Neural cell (in vitro differentiated cells): Measurements from ENCODE around the gene DNAJB8. TPM values are rescaled to one million over a fixed set of nuclear protein-coding genes. Genes with fewer than 3 reads are reported as not detected.

Experiments
- H2AFZ ChIP-seq: fragments of 200-600, 300-800 bp; sonication (generic), shearing (Covaris generic); 2 replicates; pipeline ENCODE4 v1.6.0; 2014; ENCODE audit warnings: low read depth, mild to moderate bottlenecking, antibody characterized with exemption, low read length, moderate library complexity
- H3F3A ChIP-seq: fragments of 200-600 bp; shearing (Covaris generic); 2 replicates; pipeline ENCODE4 v1.6.1; 2016; ENCODE audit warnings: mild to moderate bottlenecking, moderate library complexity, mixed read lengths, antibody characterized with exemption, low read length; ENCODE audit not compliant: insufficient read depth, poor library complexity, severe bottlenecking
- H3K27ac ChIP-seq: fragments of 200-600, 300-800 bp; sonication (generic), shearing (Covaris generic); 2 replicates; pipeline ENCODE4 v1.5.1; 2014; ENCODE audit warnings: mild to moderate bottlenecking, low read length, moderate library complexity
- H3K27me3 ChIP-seq: fragments of 300-800, 200-600 bp; sonication (generic), shearing (Covaris generic); 2 replicates; pipeline ENCODE4 v1.6.0; 2014; ENCODE audit warnings: mild to moderate bottlenecking, low read depth, low read length, moderate library complexity; ENCODE audit not compliant: insufficient read depth
- H3K36me3 ChIP-seq: fragments of 300-800, 200-600 bp; sonication (generic), shearing (Covaris generic); 2 replicates; pipeline ENCODE4 v1.5.1; 2014; ENCODE audit warnings: mild to moderate bottlenecking, antibody characterized with exemption, low read length, moderate library complexity; ENCODE audit not compliant: insufficient read depth
- H3K4me2 ChIP-seq: fragments of 300-800, 200-600 bp; sonication (generic), shearing (Covaris generic); 2 replicates; pipeline ENCODE4 v1.6.0; 2014; ENCODE audit warnings: mild to moderate bottlenecking, low read length
- H3K4me3 ChIP-seq: fragments of 300-800, 200-600 bp; sonication (generic), shearing (Covaris generic); 2 replicates; pipeline ENCODE4 v1.5.1; 2014; ENCODE audit warnings: mild to moderate bottlenecking, low read length, moderate library complexity
- H3K79me2 ChIP-seq: fragments of 200-600 bp; shearing (Covaris generic); replicated peaks from 2 replicates; pipeline ENCODE4 v1.6.0; 2014; ENCODE audit warnings: mild to moderate bottlenecking, low read length, moderate library complexity; ENCODE audit not compliant: insufficient read depth
- H3K9ac ChIP-seq: fragments of 300-800, 200-600 bp; sonication (generic), shearing (Covaris generic); 2 replicates; pipeline ENCODE4 v1.6.1; 2016; ENCODE audit warnings: mild to moderate bottlenecking, low read length, mixed read lengths
- H3K9me2 ChIP-seq: fragments of 200-600 bp; shearing (Covaris generic); 2 replicates; pipeline ENCODE4 v1.6.1; 2016; ENCODE audit warnings: mild to moderate bottlenecking, low read length, mixed read lengths; ENCODE audit not compliant: insufficient read depth
- H3K9me3 ChIP-seq: fragments of 200-600, 300-800 bp; sonication (generic), shearing (Covaris generic); 2 replicates; pipeline ENCODE4 v1.6.1; 2016; ENCODE audit warnings: mild to moderate bottlenecking, mixed run types, low read length, moderate library complexity, mixed read lengths
- H4K20me1 ChIP-seq: fragments of 200-600 bp; shearing (Covaris generic); 2 replicates; pipeline ENCODE4 v1.6.1; 2016; ENCODE audit warnings: mild to moderate bottlenecking, mixed run types; ENCODE audit not compliant: insufficient read depth
- EP300 ChIP-seq: fragments of 450-650 bp; conservative IDR thresholded peaks from 2 replicates; pipeline ENCODE4 v1.6.1; 2014; ENCODE audit warnings: antibody characterized with exemption, mild to moderate bottlenecking, moderate library complexity; ENCODE audit not compliant: poor library complexity, severe bottlenecking
- EZH2 ChIP-seq: fragments of 200-600, 300-800 bp; shearing (Covaris generic), sonication (generic); IDR thresholded peaks from 2 replicates; pipeline ENCODE4 v1.6.1; 2014; ENCODE audit warnings: antibody characterized with exemption, low read length, borderline replicate concordance, mild to moderate bottlenecking; ENCODE audit not compliant: insufficient read depth, poor library complexity, severe bottlenecking
- MXI1 ChIP-seq: fragments of 450-650 bp; conservative IDR thresholded peaks from 2 replicates; pipeline ENCODE4 v1.6.1; 2014; ENCODE audit warnings: antibody characterized with exemption, mild to moderate bottlenecking; ENCODE audit not compliant: poor library complexity, severe bottlenecking
- POLR2AphosphoS5 ChIP-seq: IDR thresholded peaks from 2 replicates; pipeline ENCODE4 v1.6.1; 2012
- RAD21 ChIP-seq: fragments of 450-650 bp; conservative IDR thresholded peaks from 2 replicates; pipeline ENCODE4 v1.6.1; 2014; ENCODE audit warnings: antibody characterized with exemption, mild to moderate bottlenecking, moderate library complexity
- SMC3 ChIP-seq: fragments of 450-650 bp; conservative IDR thresholded peaks from 2 replicates; pipeline ENCODE4 v1.6.1; 2014; ENCODE audit warnings: antibody characterized with exemption, mild to moderate bottlenecking, moderate library complexity; ENCODE audit not compliant: poor library complexity
- TAF1 ChIP-seq: IDR thresholded peaks from 2 replicates; pipeline ENCODE4 v1.6.1; 2012; ENCODE audit warnings: low read depth
- polyA plus RNA-seq: library from polyadenylated mRNA; depleted of rRNA; stranded (reverse); fragments of >200 nt; gene quantifications from 2 replicates; pipeline ENCODE4 v1.2.3, GENCODE V29; 2014
- TF ChIP-seq, protein P1 (sequence below): fragments of 450-650 bp; IDR thresholded peaks from 2 replicates; pipeline ENCODE4 v1.5.1; 2014; ENCODE audit warnings: antibody characterized with exemption, mild to moderate bottlenecking, moderate library complexity; ENCODE audit not compliant: poor library complexity, severe bottlenecking
- TF ChIP-seq, protein P2 (sequence below): IDR thresholded peaks from 2 replicates; pipeline ENCODE4 v1.6.1; 2012; ENCODE audit warnings: borderline replicate concordance

The DNAJB8 gene
- polyA plus RNA-seq, 1 donor from 2014 or later: not detected

DNA sequence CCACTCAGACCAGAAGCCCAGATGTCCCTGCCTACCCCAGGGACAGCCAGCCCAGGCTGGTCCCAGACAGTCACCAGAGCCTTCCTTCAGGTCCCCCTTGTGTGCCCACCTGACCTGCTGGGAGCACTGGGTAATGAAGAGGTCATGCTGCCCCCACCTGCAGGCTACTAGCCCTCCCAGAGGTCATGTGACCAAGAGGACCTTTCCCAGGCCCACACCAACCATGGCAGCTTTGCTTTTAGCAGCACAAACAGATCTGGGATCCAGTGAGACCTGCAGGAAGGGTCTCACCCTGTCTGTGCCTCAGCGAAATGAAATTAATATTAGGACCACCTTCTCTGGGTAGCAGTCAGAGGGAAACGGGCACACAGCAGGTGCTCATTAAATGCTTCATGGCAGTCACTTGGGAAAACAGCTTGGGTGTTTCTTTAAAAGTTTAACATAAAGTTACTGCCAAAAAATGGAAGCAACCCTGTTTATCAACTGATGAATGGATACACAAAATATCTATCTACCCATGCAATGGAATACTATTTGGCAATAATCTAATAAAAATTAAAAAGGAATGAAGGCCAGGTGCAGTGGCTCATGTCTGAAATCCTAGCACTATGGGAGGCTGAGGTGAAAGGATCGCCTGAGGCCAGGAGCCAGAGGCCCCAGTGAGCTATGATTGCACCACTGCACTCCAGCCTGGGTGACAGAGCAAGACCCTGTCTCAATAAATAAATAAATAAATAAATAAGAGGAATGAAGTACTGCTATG is 43.7 kb downstream of the DNAJB8 start:
- H3K4me3 ChIP-seq: no peak overlapping the region

DNA sequence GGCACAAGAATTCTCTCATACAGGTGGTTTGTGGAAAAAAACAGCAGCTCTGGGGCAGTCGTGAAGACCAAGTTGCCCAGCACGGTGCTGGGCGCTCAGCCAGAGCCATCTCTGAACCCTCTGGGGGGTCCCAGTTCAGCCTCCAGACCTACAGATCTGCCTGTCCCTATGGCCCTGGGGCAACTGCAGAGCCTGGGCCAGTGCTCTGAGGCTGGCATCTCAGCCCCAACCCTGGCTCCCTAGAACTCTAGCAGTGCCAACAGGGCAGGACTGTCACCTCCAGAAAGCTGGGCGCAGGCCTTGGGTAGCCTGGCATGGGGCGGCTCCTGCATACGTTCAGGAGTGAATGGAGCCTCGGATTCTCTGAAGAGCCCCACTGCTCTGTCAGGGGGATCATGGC is 44.7 kb downstream of the DNAJB8 start:
- Histone ChIP-seq H3K9me3 (no peaks in the 10 kb centered on the region), H3K4me3 (no peak overlapping the region), H2AFZ (no peak overlapping the region), H3K9ac (no peak overlapping the region), H3K27me3 (peaks cover 7% of the 10 kb centered on the region), H3K27ac (no peak overlapping the region), H4K20me1 (no peaks in the 10 kb centered on the region), H3F3A (no peaks in the 10 kb centered on the region), H3K79me2 (no peaks in the 10 kb centered on the region), H3K36me3 (no peaks in the 10 kb centered on the region), H3K9me2 (no peaks in the 10 kb centered on the region), H3K4me2 (no peak overlapping the region)
- TF ChIP-seq TAF1: no peak
- no peak for TF ChIP-seq EP300
- no peak for TF ChIP-seq MXI1
- TF ChIP-seq, protein P1, sequence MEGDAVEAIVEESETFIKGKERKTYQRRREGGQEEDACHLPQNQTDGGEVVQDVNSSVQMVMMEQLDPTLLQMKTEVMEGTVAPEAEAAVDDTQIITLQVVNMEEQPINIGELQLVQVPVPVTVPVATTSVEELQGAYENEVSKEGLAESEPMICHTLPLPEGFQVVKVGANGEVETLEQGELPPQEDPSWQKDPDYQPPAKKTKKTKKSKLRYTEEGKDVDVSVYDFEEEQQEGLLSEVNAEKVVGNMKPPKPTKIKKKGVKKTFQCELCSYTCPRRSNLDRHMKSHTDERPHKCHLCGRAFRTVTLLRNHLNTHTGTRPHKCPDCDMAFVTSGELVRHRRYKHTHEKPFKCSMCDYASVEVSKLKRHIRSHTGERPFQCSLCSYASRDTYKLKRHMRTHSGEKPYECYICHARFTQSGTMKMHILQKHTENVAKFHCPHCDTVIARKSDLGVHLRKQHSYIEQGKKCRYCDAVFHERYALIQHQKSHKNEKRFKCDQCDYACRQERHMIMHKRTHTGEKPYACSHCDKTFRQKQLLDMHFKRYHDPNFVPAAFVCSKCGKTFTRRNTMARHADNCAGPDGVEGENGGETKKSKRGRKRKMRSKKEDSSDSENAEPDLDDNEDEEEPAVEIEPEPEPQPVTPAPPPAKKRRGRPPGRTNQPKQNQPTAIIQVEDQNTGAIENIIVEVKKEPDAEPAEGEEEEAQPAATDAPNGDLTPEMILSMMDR: no peak
- no peak for TF ChIP-seq EZH2
- no peak for TF ChIP-seq POLR2AphosphoS5
- no peak for TF ChIP-seq RAD21
- TF ChIP-seq, protein P2, sequence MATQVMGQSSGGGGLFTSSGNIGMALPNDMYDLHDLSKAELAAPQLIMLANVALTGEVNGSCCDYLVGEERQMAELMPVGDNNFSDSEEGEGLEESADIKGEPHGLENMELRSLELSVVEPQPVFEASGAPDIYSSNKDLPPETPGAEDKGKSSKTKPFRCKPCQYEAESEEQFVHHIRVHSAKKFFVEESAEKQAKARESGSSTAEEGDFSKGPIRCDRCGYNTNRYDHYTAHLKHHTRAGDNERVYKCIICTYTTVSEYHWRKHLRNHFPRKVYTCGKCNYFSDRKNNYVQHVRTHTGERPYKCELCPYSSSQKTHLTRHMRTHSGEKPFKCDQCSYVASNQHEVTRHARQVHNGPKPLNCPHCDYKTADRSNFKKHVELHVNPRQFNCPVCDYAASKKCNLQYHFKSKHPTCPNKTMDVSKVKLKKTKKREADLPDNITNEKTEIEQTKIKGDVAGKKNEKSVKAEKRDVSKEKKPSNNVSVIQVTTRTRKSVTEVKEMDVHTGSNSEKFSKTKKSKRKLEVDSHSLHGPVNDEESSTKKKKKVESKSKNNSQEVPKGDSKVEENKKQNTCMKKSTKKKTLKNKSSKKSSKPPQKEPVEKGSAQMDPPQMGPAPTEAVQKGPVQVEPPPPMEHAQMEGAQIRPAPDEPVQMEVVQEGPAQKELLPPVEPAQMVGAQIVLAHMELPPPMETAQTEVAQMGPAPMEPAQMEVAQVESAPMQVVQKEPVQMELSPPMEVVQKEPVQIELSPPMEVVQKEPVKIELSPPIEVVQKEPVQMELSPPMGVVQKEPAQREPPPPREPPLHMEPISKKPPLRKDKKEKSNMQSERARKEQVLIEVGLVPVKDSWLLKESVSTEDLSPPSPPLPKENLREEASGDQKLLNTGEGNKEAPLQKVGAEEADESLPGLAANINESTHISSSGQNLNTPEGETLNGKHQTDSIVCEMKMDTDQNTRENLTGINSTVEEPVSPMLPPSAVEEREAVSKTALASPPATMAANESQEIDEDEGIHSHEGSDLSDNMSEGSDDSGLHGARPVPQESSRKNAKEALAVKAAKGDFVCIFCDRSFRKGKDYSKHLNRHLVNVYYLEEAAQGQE: no peak
- TF ChIP-seq SMC3: no peak

More for the DNA sequence above, 43.7 kb downstream of the DNAJB8 start:
- Histone ChIP-seq H3K79me2 (no peaks in the 10 kb centered on the region), H3F3A (no peaks in the 10 kb centered on the region), H2AFZ (no peak overlapping the region), H3K9me3 (no peaks in the 10 kb centered on the region), H3K4me2 (no peak overlapping the region), H3K27me3 (peaks cover 7% of the 10 kb centered on the region), H3K9me2 (no peaks in the 10 kb centered on the region), H3K36me3 (no peaks in the 10 kb centered on the region), H3K27ac (no peak overlapping the region), H4K20me1 (no peaks in the 10 kb centered on the region), H3K9ac (no peak overlapping the region)
- TF ChIP-seq, protein P2: no peak
- TF ChIP-seq EZH2: no peak
- TF ChIP-seq MXI1: no peak
- TF ChIP-seq, protein P1: no peak
- no peak for TF ChIP-seq SMC3
- TF ChIP-seq TAF1: no peak
- TF ChIP-seq RAD21: no peak
- no peak for TF ChIP-seq POLR2AphosphoS5
- TF ChIP-seq EP300: no peak
